Lung (tissue), 12 donors: ENCODE results near the gene PXDN. TPM values are rescaled to one million over a fixed set of nuclear protein-coding genes. Genes with fewer than 3 reads are reported as not detected.

Experiments
- ATAC-seq: fragments of 200-7000 bp; cut with Tn5 transposase; one replicate; pipeline ENCODE4 v1.9.1; 2020; ENCODE audit warnings: moderate number of reproducible peaks; ENCODE audit not compliant: insufficient read depth, low FRiP score
- DNase-seq, 3 donors: peaks; one replicate each; pipeline ENCODE4 v3.0.0-alpha.2; 2013 to 2017
- H3K27ac ChIP-seq, 2 donors: one replicate each; pipeline ENCODE4 v1.5.1; 2013; ENCODE audit warnings: mild to moderate bottlenecking in 2 of 2, moderate library complexity in 2 of 2, control low read depth in 1 of 2, inconsistent platforms in 1 of 2, low read depth in 1 of 2, low read length in 1 of 2
- H3K27me3 ChIP-seq, 3 donors: one replicate each; pipeline ENCODE4 v1.5.1; 2013; ENCODE audit warnings: low read length in 2 of 3; ENCODE audit not compliant: control insufficient read depth in 3 of 3, insufficient read depth in 3 of 3
- H3K36me3 ChIP-seq, 4 donors: one replicate each; pipeline ENCODE4 v1.5.1; 2013; ENCODE audit warnings: low read length in 4 of 4, mild to moderate bottlenecking in 1 of 4, moderate library complexity in 1 of 4; ENCODE audit not compliant: control insufficient read depth in 4 of 4, insufficient read depth in 4 of 4
- H3K4me1 ChIP-seq, 5 donors: one replicate each; pipeline ENCODE4 v1.5.1; 2013; ENCODE audit warnings: low read length in 5 of 5, mild to moderate bottlenecking in 2 of 5, moderate library complexity in 1 of 5; ENCODE audit not compliant: control insufficient read depth in 5 of 5, insufficient read depth in 5 of 5
- H3K4me3 ChIP-seq: one replicate; pipeline ENCODE4 v1.5.1; 2013; ENCODE audit warnings: mild to moderate bottlenecking, control low read depth, moderate library complexity
- H3K9ac ChIP-seq, 2 donors: one replicate each; pipeline ENCODE4 v1.5.1; 2013; ENCODE audit warnings: low read length in 2 of 2, control low read depth in 1 of 2; ENCODE audit not compliant: insufficient read depth in 1 of 2
- H3K9me3 ChIP-seq, 4 donors: one replicate each; pipeline ENCODE4 v1.5.1; 2013; ENCODE audit warnings: low read length in 3 of 4, mild to moderate bottlenecking in 1 of 4, moderate library complexity in 1 of 4; ENCODE audit not compliant: control insufficient read depth in 4 of 4, insufficient read depth in 3 of 4
- CTCF ChIP-seq: IDR thresholded peaks from 2 replicates; pipeline ENCODE4 v1.5.1; 2012; ENCODE audit warnings: mild to moderate bottlenecking; ENCODE audit errors: control extremely low read depth, extremely low read depth
- WGBS, 2 donors: extraction: QIAGEN DNeasy Blood & Tissue Kit; methylation state at CpG; one replicate each; pipeline ENCODE4 v1.1.7; 2013; 5-methylcytosine and 5-hydroxymethylcytosine counted together
- polyA plus RNA-seq, 2 donors: library from polyadenylated mRNA; stranded (reverse); fragments of 200-250 nt; gene quantifications; one replicate each; pipeline ENCODE4 v1.2.1, GENCODE V29; 2013
- total RNA-seq, 2 donors: library from RNA; depleted of rRNA in 1 of 2; stranded (reverse); fragments of >200 nt in 1 of 2; gene quantifications; one replicate each; pipeline ENCODE4 v1.2.1, GENCODE V29; 2014 to 2021
- donor health status: control.
- donor health status: control.
- donor health status: Bipolar disorder and iron deficiency.
- donor health status: healthy.
- donor health status: DM: yes; HTN: yes; CAD: no.

PXDN gene
- total and polyA plus RNA-seq, 4 donors: 10.6 to 198 (median 45.1) TPM

- H3K27ac ChIP-seq: no peak overlapping the region
- H3K36me3 ChIP-seq: no peaks in the 10 kb centered on the region
- 73 to 78% methylated on average over 6 of the region's 6 CpGs for WGBS, 2 donors
- DNase-seq (peak in 1 of 3 donors; percentile 14), ATAC-seq (no peak)
- no peak for TF ChIP-seq CTCF
- H3K9ac ChIP-seq: no peak overlapping the region
- peaks cover 0 to 25% (median 5%) of the 10 kb centered on the region in 5 donors for H3K4me1 ChIP-seq
- no peak overlapping the region for H3K4me3 ChIP-seq
- peaks cover 0 to 4% (median 0%) of the 10 kb centered on the region in 3 donors for H3K27me3 ChIP-seq
- no peaks in the 10 kb centered on the region for H3K9me3 ChIP-seq
These were observed 3.9 kb upstream of the PXDN start for GRCh38 chr2:1748176-1748740.

DNA sequence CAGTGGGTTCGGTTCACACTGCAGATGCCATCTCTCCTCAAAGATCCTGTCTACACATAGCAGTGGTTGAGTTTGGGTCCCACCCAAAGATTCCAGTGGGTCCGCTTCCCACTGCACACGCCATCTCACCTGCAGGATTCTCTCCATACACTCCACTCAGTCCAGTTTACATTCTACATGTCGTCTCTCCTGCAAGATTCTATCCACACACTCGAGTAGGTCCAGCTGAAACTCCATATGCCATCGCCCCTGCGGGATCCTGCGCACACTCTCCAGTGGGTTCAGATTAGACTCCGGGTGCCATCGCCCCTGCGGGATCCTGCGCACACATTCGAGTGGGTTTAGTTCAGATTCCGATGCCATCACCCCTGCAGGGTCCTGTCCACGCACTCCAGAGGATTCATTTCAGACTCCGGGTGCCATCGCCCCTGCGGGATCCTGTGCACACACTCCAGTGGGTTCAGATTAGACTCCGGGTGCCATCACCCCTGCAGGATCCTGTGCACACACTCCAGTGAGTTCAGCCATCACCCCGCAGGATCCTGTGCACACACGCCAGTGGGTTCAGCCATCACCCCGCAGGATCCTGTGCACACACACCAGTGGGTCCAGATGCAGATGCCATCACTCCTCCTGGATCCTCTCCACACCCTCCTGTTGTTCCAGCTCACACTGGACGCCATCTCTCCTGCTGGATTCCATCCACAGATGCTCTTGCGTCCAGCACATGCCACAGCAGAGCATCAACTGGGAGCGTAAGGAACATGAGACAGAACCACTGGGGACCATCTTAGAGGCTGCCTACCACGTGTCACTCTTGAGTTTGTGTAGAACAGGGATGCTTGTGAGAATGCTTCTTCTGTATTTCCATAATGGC is 3.0 kb upstream of the PXDN start:
- Histone ChIP-seq H3K9me3 (no peaks in the 10 kb centered on the region), H3K27ac (no peak overlapping the region), H3K9ac (no peak overlapping the region), H3K36me3 (no peaks in the 10 kb centered on the region), H3K4me1 (peaks cover 0 to 30% (median 6%) of the 10 kb centered on the region in 5 donors), H3K4me3 (no peak overlapping the region), H3K27me3 (peaks cover 0 to 4% (median 0%) of the 10 kb centered on the region in 3 donors)
- ATAC-seq (no peak), DNase-seq (peak in 1 of 3 donors; percentile 5)
- no peak for TF ChIP-seq CTCF
- 87 to 89% methylated on average over 26 of the region's 26 CpGs for WGBS, 2 donors

- DNase-seq (peak in 1 of 3 donors; percentile 6), ATAC-seq (no peak)
- 88 to 92% methylated on average over 9 of the region's 9 CpGs for WGBS, 2 donors
- no peak for TF ChIP-seq CTCF
- Histone ChIP-seq H3K4me1 (peaks cover 0 to 34% (median 11%) of the 10 kb centered on the region in 5 donors), H3K4me3 (no peak overlapping the region), H3K27ac (no peak overlapping the region), H3K27me3 (peaks cover 0 to 4% (median 0%) of the 10 kb centered on the region in 3 donors), H3K9me3 (no peaks in the 10 kb centered on the region), H3K9ac (no peak overlapping the region), H3K36me3 (peaks cover 0 to 3% (median 0%) of the 10 kb centered on the region in 4 donors)
These were observed 2.1 kb upstream of the PXDN start for GRCh38 chr2:1746174-1747064.
